DMS79 treated with DMSO at 0.1 percent for 48 hours (cell line): ENCODE results near the gene HSBP1L1.
A peak's percentile ranks its signal among the peaks of the same experiment; 100 is the strongest.
"Not testable (repeated sequence)": the region's sequence is repeated elsewhere in the genome, so short reads cannot be mapped to it uniquely, and the experiment has no call there.

Source experiments
- DNase-seq: peaks from one replicate; lab custom pipeline; 2025; lab: John Stamatoyannopoulos, UW

HSBP1L1 gene

DNA sequence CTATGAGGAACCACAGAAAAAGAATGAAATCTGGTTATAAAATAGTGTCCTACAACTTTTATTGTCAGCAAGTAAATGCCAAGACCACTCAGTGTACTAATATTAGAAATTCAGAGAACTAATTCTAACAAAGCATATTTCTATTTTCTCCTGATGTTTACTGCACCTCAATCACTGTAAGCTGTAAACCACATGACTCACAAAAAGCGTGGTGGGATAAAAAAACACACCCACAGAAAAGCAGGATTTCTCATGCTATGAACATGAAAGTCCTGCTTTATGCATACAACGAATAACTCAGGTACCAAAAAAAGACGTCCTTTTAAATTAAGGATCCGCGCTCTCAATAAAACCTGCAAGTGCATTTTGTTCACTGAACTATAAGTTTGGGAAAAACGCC, 23.1 kb downstream of the HSBP1L1 start:
- no peak for DNase-seq

- DNase-seq, result peak; percentile 41
These were observed 23.6 kb downstream of the HSBP1L1 start for GRCh38 chr18:79988071-79988450.

- DNase-seq, result peak; percentile 56
These were observed 24.2 kb downstream of the HSBP1L1 start, which contains the start of gene TXNL4A for GRCh38 chr18:79988451-79989194. TSS of gene TXNL4A (minus strand) at chr18:79988563. CDS start at chr18:79988392, 171 bp downstream.

GRCh38 chr18:79989195-79989497, 24.7 kb downstream of the HSBP1L1 start:
- no peak for DNase-seq

DNA sequence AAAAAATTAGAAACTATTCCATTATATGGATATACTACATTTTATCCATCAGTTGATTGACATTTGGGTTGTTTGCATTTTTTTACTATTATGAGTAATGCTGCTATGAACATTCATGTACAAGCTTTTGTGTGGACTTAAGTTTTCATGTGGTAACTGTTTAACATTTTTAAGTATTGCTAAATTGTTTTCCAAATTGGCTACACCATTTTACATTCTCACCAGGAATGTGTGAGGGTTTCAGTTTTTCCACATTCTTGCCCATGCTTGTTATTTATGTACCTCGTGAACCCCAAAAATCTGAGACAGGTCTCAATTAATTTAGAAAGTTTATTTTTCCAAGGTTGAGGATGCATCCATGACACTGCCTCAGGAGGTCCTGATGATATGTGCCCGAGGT, 27.1 kb downstream of the HSBP1L1 start:
- no peak for DNase-seq

GRCh38 chr18:79999701-80000100, 35.3 kb downstream of the HSBP1L1 start:
- not testable (repeated sequence) for DNase-seq

DNA sequence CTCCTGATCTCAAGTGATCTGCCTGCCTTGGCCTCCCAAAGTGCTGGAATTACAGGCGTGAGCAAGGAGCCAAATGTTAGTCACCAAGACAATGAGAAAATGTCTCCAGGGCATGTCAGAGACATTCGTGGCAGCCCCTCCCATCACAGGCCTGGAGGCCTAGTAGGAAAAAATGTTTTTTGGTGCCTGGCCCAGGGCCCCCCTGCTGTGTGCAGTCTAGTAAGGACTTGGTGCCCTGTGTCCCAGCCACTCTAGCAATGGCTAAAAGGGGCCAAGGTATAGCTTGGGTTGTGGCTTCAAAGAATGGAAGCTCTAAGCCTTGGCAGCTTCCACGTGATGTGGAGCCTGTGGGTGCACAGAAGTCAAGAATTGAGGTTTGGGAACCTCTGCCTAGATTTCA, 36.4 kb downstream of the HSBP1L1 start:
- DNase-seq, result no peak

- DNase-seq, result no peak
These were observed 38.0 kb downstream of the HSBP1L1 start for GRCh38 chr18:80002468-80002867.

DNA sequence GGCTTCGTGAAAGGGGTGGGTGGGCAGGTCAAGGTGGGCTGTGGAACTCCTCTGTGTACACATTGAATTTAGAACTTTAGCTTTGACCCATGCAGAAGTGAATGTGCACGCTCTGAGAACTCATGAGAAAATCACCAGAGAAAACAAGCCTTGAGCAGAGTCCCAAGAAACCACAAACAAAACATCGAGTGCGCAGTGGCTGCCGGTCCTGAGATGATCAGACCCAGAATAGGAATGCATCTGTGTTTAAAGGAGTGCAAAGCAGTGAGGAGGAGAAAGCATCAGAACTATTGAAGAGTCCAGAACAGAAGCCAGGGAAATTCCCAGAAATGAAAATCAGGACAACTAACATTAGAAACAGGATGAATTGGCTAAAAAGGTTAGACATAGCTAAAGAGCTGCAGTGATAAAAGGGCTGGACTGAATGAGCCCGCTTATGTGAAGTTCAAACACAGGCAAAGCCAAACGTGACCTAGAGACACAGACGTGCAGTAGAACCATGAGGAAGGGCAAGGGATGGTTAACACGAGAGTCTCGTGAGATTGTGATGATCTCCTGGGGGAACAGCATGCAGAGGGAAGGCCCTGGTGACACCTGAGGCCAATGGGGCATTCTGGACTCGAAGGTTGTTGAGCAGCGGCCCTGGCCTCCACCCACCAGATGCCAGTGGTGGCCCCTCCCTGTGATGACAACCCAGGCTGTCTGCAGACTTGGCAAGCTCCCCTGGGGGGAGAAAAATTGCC, 40.3 kb downstream of the HSBP1L1 start:
- no peak for DNase-seq

- DNase-seq, result no peak
These were observed 42.3 kb downstream of the HSBP1L1 start for GRCh38 chr18:80006724-80007123.

- DNase-seq, result no peak
These were observed 45.5 kb downstream of the HSBP1L1 start for GRCh38 chr18:80009661-80010550.

GRCh38 chr18:80010551-80010906, 46.1 kb downstream of the HSBP1L1 start:
- no peak for DNase-seq

GRCh38 chr18:80011496-80012137, 47.2 kb downstream of the HSBP1L1 start:
- not testable (repeated sequence) for DNase-seq

- DNase-seq, result no peak
These were observed 48.3 kb downstream of the HSBP1L1 start for GRCh38 chr18:80012714-80013113.
